Gastroesophageal sphincter (tissue), 4 donors: ENCODE data around the gene ADARB1. TPM values are rescaled to one million over a fixed set of nuclear protein-coding genes. Genes with fewer than 3 reads are reported as not detected.

Source experiments
- ATAC-seq: fragments of 150-250 bp; one replicate; pipeline ENCODE4 v1.9.1; 2016; ENCODE audit warnings: mild to moderate bottlenecking, moderate library complexity
- H3K27ac ChIP-seq, 4 donors: fragments of 200-600 bp; sonication (generic) in 3 of 4; 1 replicate in 3 of 4; 2 replicates in 1 of 4; pipeline ENCODE4 v1.5.1; 2016 to 2019
- H3K27me3 ChIP-seq: fragments of 200-600 bp; sonication (generic); one replicate; pipeline ENCODE4 v1.5.1; 2019
- H3K36me3 ChIP-seq, 2 donors: fragments of 200-600 bp; sonication (generic); one replicate each; pipeline ENCODE4 v1.5.1; 2019; ENCODE audit warnings: control low read depth in 1 of 2
- H3K4me1 ChIP-seq, 3 donors: fragments of 200-600 bp; sonication (generic); 1 replicate in 2 of 3; 2 replicates in 1 of 3; pipeline ENCODE4 v1.5.1; 2016 to 2019; ENCODE audit warnings: control low read depth in 2 of 3
- H3K4me3 ChIP-seq, 2 donors: fragments of 200-600 bp; sonication (generic); one replicate each; pipeline ENCODE4 v1.5.1; 2019; ENCODE audit warnings: mild to moderate bottlenecking in 1 of 2, moderate library complexity in 1 of 2
- H3K9me3 ChIP-seq, 3 donors: fragments of 200-600 bp; sonication (generic); one replicate each; pipeline ENCODE4 v1.5.1; 2017 to 2019; ENCODE audit warnings: control low read depth in 2 of 3
- CTCF ChIP-seq, 4 experiments: fragments of 200-600 bp in 2 of 4; fragments of 450-650 bp in 2 of 4; sonication (generic) in 1 of 4; IDR thresholded peaks; one replicate each; pipeline ENCODE4 v1.5.1; 2017 to 2019; ENCODE audit warnings: antibody characterized with exemption in 4 of 4, mild to moderate bottlenecking in 2 of 4, moderate library complexity in 2 of 4
- EP300 ChIP-seq: sonication (generic); formaldehyde crosslinking; IDR thresholded peaks from one replicate; pipeline ENCODE4 v1.6.1; 2017; ENCODE audit warnings: antibody characterized with exemption, mild to moderate bottlenecking
- POLR2A ChIP-seq, 2 donors: fragments of 450-650 bp; IDR thresholded peaks; one replicate each; pipeline ENCODE4 v1.6.1; 2017; ENCODE audit warnings: antibody characterized with exemption in 2 of 2, mild to moderate bottlenecking in 2 of 2, moderate library complexity in 1 of 2
- POLR2AphosphoS5 ChIP-seq: sonication (generic); formaldehyde crosslinking; IDR thresholded peaks from one replicate; pipeline ENCODE4 v1.6.1; 2017; ENCODE audit warnings: antibody characterized with exemption
- WGBS, 2 donors: methylation state at CpG; one replicate each; pipeline ENCODE4 v1.1.5; 2018; ENCODE audit warnings: low coverage in 1 of 2; 5-methylcytosine and 5-hydroxymethylcytosine counted together
- total RNA-seq, 4 donors: library from RNA; depleted of rRNA; stranded (reverse); fragments of >200 nt; gene quantifications; one replicate each; pipeline ENCODE4 v1.1.0, GENCODE V29; 2016

ADARB1 gene
- total RNA-seq, 4 donors from 2014 or later: 136 to 228 (median 181) TPM

DNA sequence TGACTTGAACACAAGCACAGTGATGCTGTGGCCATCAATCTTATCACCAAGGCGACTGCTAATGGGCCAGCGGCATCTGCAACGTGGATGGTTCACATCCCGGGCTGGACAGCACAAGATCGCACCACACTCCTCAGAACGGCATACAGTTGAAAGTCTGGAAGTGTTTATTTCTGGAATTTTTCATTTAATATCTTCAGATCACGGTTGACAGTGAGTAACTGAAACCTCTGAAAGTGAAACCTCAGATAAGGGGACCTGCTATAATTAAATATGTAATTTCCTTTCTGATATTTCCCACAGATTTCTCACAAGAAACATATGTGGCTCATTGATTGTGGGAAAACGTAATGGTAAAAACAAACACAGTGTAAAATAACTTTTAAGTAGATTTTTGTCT, 129.6 kb downstream of the ADARB1 start:
- H3K36me3 ChIP-seq: peaks cover 0 to 97% of the 10 kb centered on the region in 2 donors
- H3K4me3 ChIP-seq: no peak overlapping the region
- H3K9me3 ChIP-seq: no peaks in the 10 kb centered on the region
- no peaks in the 10 kb centered on the region for H3K27me3 ChIP-seq
- peaks cover 0 to 4% (median 0%) of the 10 kb centered on the region in 3 donors for H3K4me1 ChIP-seq
- no peak overlapping the region for H3K27ac ChIP-seq
- no peak for ATAC-seq
- WGBS, 2 donors: 71 to 85% methylated on average over 8 of the region's 8 CpGs
- TF ChIP-seq EP300 (no peak), POLR2AphosphoS5 (no peak), POLR2A (IDR thresholded peaks at IDR 0.05) (no peak), CTCF (IDR thresholded peaks at IDR 0.05) (no peak)

DNA sequence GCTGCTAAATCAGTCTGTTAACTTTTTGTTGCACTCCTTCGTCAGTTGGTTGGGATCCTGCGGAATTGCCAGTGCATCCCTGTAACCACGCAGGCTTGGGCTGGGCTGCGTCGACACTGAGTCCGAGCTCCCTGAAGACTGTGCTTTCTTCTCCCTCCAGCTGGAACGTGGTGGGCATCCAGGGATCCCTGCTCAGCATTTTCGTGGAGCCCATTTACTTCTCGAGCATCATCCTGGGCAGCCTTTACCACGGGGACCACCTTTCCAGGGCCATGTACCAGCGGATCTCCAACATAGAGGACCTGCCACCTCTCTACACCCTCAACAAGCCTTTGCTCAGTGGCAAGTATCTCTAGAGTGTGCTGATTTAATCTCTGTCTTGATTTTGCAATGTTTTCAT, 130.0 kb downstream of the ADARB1 start:
- H3K27me3 ChIP-seq: no peaks in the 10 kb centered on the region
- H3K27ac ChIP-seq: no peak overlapping the region
- no peak for TF ChIP-seq CTCF (IDR thresholded peaks at IDR 0.05)
- ATAC-seq: no peak
- peaks cover 0 to 8% (median 0%) of the 10 kb centered on the region in 3 donors for H3K4me1 ChIP-seq
- H3K4me3 ChIP-seq: no peak overlapping the region
- H3K36me3 ChIP-seq: peaks cover 0 to 97% of the 10 kb centered on the region in 2 donors
- WGBS, 2 donors: 88 to 100% methylated on average over 6 to 9 of the region's 11 CpGs
- H3K9me3 ChIP-seq: no peaks in the 10 kb centered on the region

GRCh38 chr21:45207839-45208626, 133.7 kb downstream of the ADARB1 start:
- ATAC-seq: no peak
- no peak overlapping the region for H3K4me3 ChIP-seq
- H3K27me3 ChIP-seq: no peaks in the 10 kb centered on the region
- H3K9me3 ChIP-seq: no peaks in the 10 kb centered on the region
- peaks cover 0 to 97% of the 10 kb centered on the region in 2 donors for H3K36me3 ChIP-seq
- H3K27ac ChIP-seq: no peak overlapping the region
- TF ChIP-seq POLR2AphosphoS5: no peak
- WGBS, 2 donors: 82 to 100% methylated on average over 1 to 7 of the region's 9 CpGs
- peaks cover 0 to 8% (median 0%) of the 10 kb centered on the region in 3 donors for H3K4me1 ChIP-seq

GRCh38 chr21:45208627-45208951, 134.2 kb downstream of the ADARB1 start:
- Histone ChIP-seq H3K4me1 (peaks cover 0 to 8% (median 0%) of the 10 kb centered on the region in 3 donors), H3K27me3 (no peaks in the 10 kb centered on the region), H3K9me3 (no peaks in the 10 kb centered on the region), H3K4me3 (no peak overlapping the region), H3K27ac (no peak overlapping the region), H3K36me3 (peaks cover 0 to 95% of the 10 kb centered on the region in 2 donors)
- no peak for TF ChIP-seq POLR2AphosphoS5
- TF ChIP-seq CTCF (IDR thresholded peaks at IDR 0.05): no peak
- no peak for TF ChIP-seq POLR2A (IDR thresholded peaks at IDR 0.05)
- TF ChIP-seq EP300: no peak
- ATAC-seq: no peak
- WGBS, 2 donors: 77 to 80% methylated on average over 6 of the region's 6 CpGs

GRCh38 chr21:45209046-45209445, 134.7 kb downstream of the ADARB1 start:
- peak overlapping the region in 2 of 4 donors; percentile 11 to 31 for H3K27ac ChIP-seq
- H3K27me3 ChIP-seq: no peaks in the 10 kb centered on the region
- no peaks in the 10 kb centered on the region for H3K9me3 ChIP-seq
- 13 to 20% methylated on average over 1 to 3 of the region's 3 CpGs for WGBS, 2 donors
- no peak overlapping the region for H3K4me3 ChIP-seq
- H3K36me3 ChIP-seq: peaks cover 0 to 95% of the 10 kb centered on the region in 2 donors
- ATAC-seq: no peak
- no peak for TF ChIP-seq CTCF (IDR thresholded peaks at IDR 0.05)
- no peak for TF ChIP-seq EP300
- TF ChIP-seq POLR2A (IDR thresholded peaks at IDR 0.05): no peak
- TF ChIP-seq POLR2AphosphoS5: no peak
- peaks cover 0 to 8% (median 0%) of the 10 kb centered on the region in 3 donors for H3K4me1 ChIP-seq
